H9 (cell line): ENCODE measurements around the gene CDKAL1. TPM values are rescaled to one million over a fixed set of nuclear protein-coding genes. Genes with fewer than 3 reads are reported as not detected.

ENCODE experiments used
- DNase-seq: peaks from one replicate; pipeline ENCODE4 v3.0.0-alpha.2; 2017
- H2AFZ ChIP-seq: one replicate; pipeline ENCODE4 v1.6.1; 2013; ENCODE audit warnings: mild to moderate bottlenecking, low read length, control low read depth, moderate library complexity
- H2AK5ac ChIP-seq: 2 replicates; pipeline ENCODE4 v1.6.1; 2013; ENCODE audit warnings: low read length, control low read depth, mixed read lengths; ENCODE audit not compliant: insufficient read length
- H2BK120ac ChIP-seq: one replicate; pipeline ENCODE4 v1.6.1; 2013; ENCODE audit warnings: low read depth, mild to moderate bottlenecking, low read length, control low read depth, inconsistent platforms; ENCODE audit not compliant: poor library complexity, severe bottlenecking
- H2BK12ac ChIP-seq: 2 replicates; pipeline ENCODE4 v1.6.1; 2013; ENCODE audit warnings: low read length, control low read depth, mixed read lengths, low read depth; ENCODE audit not compliant: insufficient read length
- H2BK15ac ChIP-seq: 2 replicates; pipeline ENCODE4 v1.6.1; 2013; ENCODE audit warnings: low read depth, low read length, control low read depth
- H2BK20ac ChIP-seq: one replicate; pipeline ENCODE4 v1.6.1; 2013; ENCODE audit warnings: low read depth, mild to moderate bottlenecking, low read length, control low read depth, inconsistent platforms; ENCODE audit not compliant: poor library complexity, severe bottlenecking
- H2BK5ac ChIP-seq: 2 replicates; pipeline ENCODE4 v1.6.1; 2013; ENCODE audit warnings: low read length, control low read depth, mixed read lengths; ENCODE audit not compliant: insufficient read length
- H3K14ac ChIP-seq: 2 replicates; pipeline ENCODE4 v1.6.1; 2013; ENCODE audit warnings: low read length, control low read depth; ENCODE audit not compliant: insufficient read depth
- H3K18ac ChIP-seq: 2 replicates; pipeline ENCODE4 v1.6.1; 2013; ENCODE audit warnings: low read depth, mild to moderate bottlenecking, mixed read lengths, low read length, control low read depth; ENCODE audit not compliant: insufficient read length
- H3K23ac ChIP-seq: 2 replicates; pipeline ENCODE4 v1.6.1; 2013; ENCODE audit warnings: low read length, control low read depth, mixed read lengths, low read depth; ENCODE audit not compliant: insufficient read length
- H3K23me2 ChIP-seq: 2 replicates; pipeline ENCODE4 v1.6.1; 2013; ENCODE audit warnings: low read depth, mild to moderate bottlenecking, mixed read lengths, low read length, control low read depth; ENCODE audit not compliant: insufficient read length, poor library complexity, severe bottlenecking
- H3K27ac ChIP-seq: 2 replicates; pipeline ENCODE4 v1.5.1; 2013; ENCODE audit warnings: low read length, control low read depth, mixed read lengths, low read depth; ENCODE audit not compliant: insufficient read length
- H3K27me3 ChIP-seq: 2 replicates; pipeline ENCODE4 v1.6.1; 2013; ENCODE audit warnings: low read length, control low read depth, inconsistent platforms; ENCODE audit not compliant: insufficient read depth
- H3K4ac ChIP-seq: 2 replicates; pipeline ENCODE4 v1.6.1; 2013; ENCODE audit warnings: low read depth, mild to moderate bottlenecking, control low read depth, inconsistent platforms, low read length, moderate library complexity
- H3K4me1 ChIP-seq: 2 replicates; pipeline ENCODE4 v1.6.1; 2013; ENCODE audit warnings: low read length, control low read depth, inconsistent platforms; ENCODE audit not compliant: insufficient read depth
- H3K4me2 ChIP-seq: 2 replicates; pipeline ENCODE4 v1.6.1; 2013; ENCODE audit warnings: low read length, control low read depth, mixed read lengths; ENCODE audit not compliant: insufficient read length, insufficient read depth
- H3K56ac ChIP-seq: 2 replicates; pipeline ENCODE4 v1.6.1; 2013; ENCODE audit warnings: low read depth, mild to moderate bottlenecking, mixed read lengths, low read length, control low read depth; ENCODE audit not compliant: insufficient read length
- H3K79me1 ChIP-seq: 2 replicates; pipeline ENCODE4 v1.6.1; 2013; ENCODE audit warnings: low read depth, mild to moderate bottlenecking, moderate library complexity, low read length, control low read depth, inconsistent platforms; ENCODE audit not compliant: insufficient read depth, poor library complexity, severe bottlenecking
- H3K79me2 ChIP-seq: 2 replicates; pipeline ENCODE4 v1.6.1; 2013; ENCODE audit warnings: low read length, control low read depth, inconsistent platforms; ENCODE audit not compliant: insufficient read depth
- H3K9ac ChIP-seq: 2 replicates; pipeline ENCODE4 v1.6.1; 2013; ENCODE audit warnings: low read length, control low read depth, mixed read lengths; ENCODE audit not compliant: insufficient read length; ENCODE audit errors: extremely low read depth
- H3K9me3 ChIP-seq: one replicate; pipeline ENCODE4 v1.6.1; 2013; ENCODE audit warnings: low read depth, low read length, inconsistent platforms; ENCODE audit not compliant: control insufficient read depth
- H3T11ph ChIP-seq: one replicate; pipeline ENCODE4 v1.6.1; 2013; ENCODE audit warnings: mild to moderate bottlenecking, low read length, control low read depth, inconsistent platforms
- H4K20me1 ChIP-seq: one replicate; pipeline ENCODE4 v1.6.1; 2013; ENCODE audit not compliant: control insufficient read depth, insufficient read length, insufficient read depth
- H4K5ac ChIP-seq: 2 replicates; pipeline ENCODE4 v1.6.1; 2013; ENCODE audit warnings: low read depth, mild to moderate bottlenecking, mixed read lengths, low read length, control low read depth; ENCODE audit not compliant: insufficient read length
- H4K8ac ChIP-seq: replicated peaks from 2 replicates; pipeline ENCODE4 v1.6.1; 2013; ENCODE audit warnings: low read length, control low read depth, mixed read lengths, low read depth; ENCODE audit not compliant: insufficient read length
- H4K91ac ChIP-seq: 2 replicates; pipeline ENCODE4 v1.6.1; 2013; ENCODE audit warnings: low read depth, mild to moderate bottlenecking, moderate library complexity, mixed read lengths, low read length, control low read depth; ENCODE audit not compliant: insufficient read length
- H3K27ac Mint-ChIP-seq, 3 experiments: 2 replicates in 2 of 3; 3 replicates in 1 of 3; pipeline ENCODE4 v1.8.0; 2020 to 2021; ENCODE audit warnings: mixed read lengths in 3 of 3, mild to moderate bottlenecking in 1 of 3, moderate library complexity in 1 of 3
- H3K27me3 Mint-ChIP-seq: 2 replicates; pipeline ENCODE4 v1.8.0; 2021; ENCODE audit warnings: low read depth, mild to moderate bottlenecking, moderate library complexity, mixed read lengths
- H3K36me3 Mint-ChIP-seq, 3 experiments: 2 replicates in 2 of 3; 3 replicates in 1 of 3; pipeline ENCODE4 v1.8.0; 2020 to 2021; ENCODE audit warnings: low read depth in 3 of 3, mixed read lengths in 3 of 3; ENCODE audit not compliant: insufficient read depth in 1 of 3
- H3K4me1 Mint-ChIP-seq, 2 experiments: 2 replicates each; pipeline ENCODE4 v1.8.0; 2020; ENCODE audit warnings: mixed read lengths in 2 of 2
- H3K4me3 Mint-ChIP-seq, 2 experiments: 2 replicates in 1 of 2; 3 replicates in 1 of 2; pipeline ENCODE4 v1.8.0; 2020 to 2021; ENCODE audit warnings: mild to moderate bottlenecking in 2 of 2, mixed read lengths in 2 of 2, moderate library complexity in 1 of 2
- H3K9me3 Mint-ChIP-seq, 2 experiments: 2 replicates in 1 of 2; 3 replicates in 1 of 2; pipeline ENCODE4 v1.8.0; 2020; ENCODE audit warnings: mild to moderate bottlenecking in 2 of 2, mixed read lengths in 2 of 2, moderate library complexity in 1 of 2
- WGBS: extraction: QIAGEN DNeasy Blood & Tissue Kit; methylation state at CpG from one replicate; pipeline ENCODE4 v1.1.7; 2013; ENCODE audit warnings: missing lambda C conversion rate, low lambda C conversion rate, mixed read lengths; ENCODE audit not compliant: insufficient read length; ENCODE audit errors: extremely low coverage; 5-methylcytosine and 5-hydroxymethylcytosine counted together
- total RNA-seq: library from RNA; stranded (reverse); gene quantifications from 2 replicates; pipeline ENCODE4 v1.2.1, GENCODE V29; 2021
- TF ChIP-seq, protein P1 (sequence below): fragments of 200-600 bp; sonication (generic); conservative IDR thresholded peaks from 3 replicates; pipeline ENCODE4 v1.8.0; 2021; ENCODE audit warnings: antibody characterized with exemption, mild to moderate bottlenecking

CDKAL1 gene
- total RNA-seq, 1 experiment from 2014 or later: 23.0 TPM

DNA sequence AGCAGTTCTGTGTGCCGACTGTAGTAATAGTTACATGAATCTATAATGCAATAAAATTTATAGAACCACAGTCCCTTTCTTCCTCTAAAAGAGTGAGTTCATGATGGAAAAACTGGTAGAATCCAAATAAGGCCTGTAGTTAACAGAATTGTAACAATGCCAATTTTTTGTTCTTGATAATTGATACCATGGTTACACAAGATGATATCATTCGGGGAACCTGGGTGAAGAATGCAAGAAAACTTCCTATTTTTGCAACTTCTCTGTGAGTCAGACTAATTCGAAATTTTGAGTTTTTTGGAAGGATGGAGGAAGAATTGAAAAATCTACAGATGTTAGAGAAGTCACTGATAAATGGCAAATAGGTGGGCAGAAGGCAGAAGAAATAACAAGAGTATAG is 381.8 kb downstream of the CDKAL1 start:
- no peak overlapping the region for H3K4me2 ChIP-seq
- no peak overlapping the region for H4K5ac ChIP-seq
- H3K14ac ChIP-seq: no peak overlapping the region
- no peak overlapping the region for H2AFZ ChIP-seq
- no peaks in the 10 kb centered on the region for H3K27me3 ChIP-seq
- no peak for DNase-seq
- no peak overlapping the region for H3K27ac ChIP-seq
- no peak overlapping the region for H3K4ac ChIP-seq
- H3K9ac ChIP-seq: no peak overlapping the region
- H3K18ac ChIP-seq: no peak overlapping the region
- H3K79me2 ChIP-seq: no peaks in the 10 kb centered on the region
- Mint-ChIP-seq H3K4me3 (no peak overlapping the region), H3K36me3 (peaks cover 12 to 33% (median 14%) of the 10 kb centered on the region in 3 experiments; a peak in 6 of 7 replicates), H3K27me3 (no peaks in the 10 kb centered on the region; the same call in 1 of the 2 replicates), H3K27ac (no peak overlapping the region), H3K4me1 (peaks cover 19 to 22% of the 10 kb centered on the region in 2 experiments), H3K9me3 (peaks cover 17 to 18% of the 10 kb centered on the region in 2 experiments)
- H4K8ac ChIP-seq: no peak overlapping the region
- no peak overlapping the region for H2BK12ac ChIP-seq
- H3K23ac ChIP-seq: no peak overlapping the region
- H3K79me1 ChIP-seq: no peaks in the 10 kb centered on the region
- TF ChIP-seq, protein P1, sequence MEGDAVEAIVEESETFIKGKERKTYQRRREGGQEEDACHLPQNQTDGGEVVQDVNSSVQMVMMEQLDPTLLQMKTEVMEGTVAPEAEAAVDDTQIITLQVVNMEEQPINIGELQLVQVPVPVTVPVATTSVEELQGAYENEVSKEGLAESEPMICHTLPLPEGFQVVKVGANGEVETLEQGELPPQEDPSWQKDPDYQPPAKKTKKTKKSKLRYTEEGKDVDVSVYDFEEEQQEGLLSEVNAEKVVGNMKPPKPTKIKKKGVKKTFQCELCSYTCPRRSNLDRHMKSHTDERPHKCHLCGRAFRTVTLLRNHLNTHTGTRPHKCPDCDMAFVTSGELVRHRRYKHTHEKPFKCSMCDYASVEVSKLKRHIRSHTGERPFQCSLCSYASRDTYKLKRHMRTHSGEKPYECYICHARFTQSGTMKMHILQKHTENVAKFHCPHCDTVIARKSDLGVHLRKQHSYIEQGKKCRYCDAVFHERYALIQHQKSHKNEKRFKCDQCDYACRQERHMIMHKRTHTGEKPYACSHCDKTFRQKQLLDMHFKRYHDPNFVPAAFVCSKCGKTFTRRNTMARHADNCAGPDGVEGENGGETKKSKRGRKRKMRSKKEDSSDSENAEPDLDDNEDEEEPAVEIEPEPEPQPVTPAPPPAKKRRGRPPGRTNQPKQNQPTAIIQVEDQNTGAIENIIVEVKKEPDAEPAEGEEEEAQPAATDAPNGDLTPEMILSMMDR: no peak
- no peak overlapping the region for H4K91ac ChIP-seq
- H2AK5ac ChIP-seq: no peak overlapping the region
- H2BK120ac ChIP-seq: no peak overlapping the region
- H2BK20ac ChIP-seq: no peak overlapping the region
- peaks cover 4% of the 10 kb centered on the region; the same call in 1 of the 2 replicates for H3K4me1 ChIP-seq
- no peak overlapping the region for H2BK5ac ChIP-seq
- H3K56ac ChIP-seq: no peak overlapping the region
- no peaks in the 10 kb centered on the region for H3K9me3 ChIP-seq
- no peak overlapping the region for H3T11ph ChIP-seq
- no CpG with 5 or more reads among the region's 3 CpGs for WGBS
- no peaks in the 10 kb centered on the region for H3K23me2 ChIP-seq
- H2BK15ac ChIP-seq: no peak overlapping the region
- H4K20me1 ChIP-seq: no peaks in the 10 kb centered on the region
